Breast epithelium (tissue), 3 donors: ENCODE measurements around the gene AHNAK2.

Experiments
- POLR2A ChIP-seq: fragments of 450-650 bp; IDR thresholded peaks from one replicate; pipeline ENCODE4 v1.6.1; 2016; ENCODE audit warnings: antibody characterized with exemption, mild to moderate bottlenecking, moderate library complexity
- POLR2AphosphoS5 ChIP-seq, 3 donors: sonication (generic); formaldehyde crosslinking; IDR thresholded peaks; one replicate each; pipeline ENCODE4 v1.6.1; 2017; ENCODE audit warnings: antibody characterized with exemption in 3 of 3
- TF ChIP-seq, protein P1 (sequence below), 3 donors: fragments of 450-650 bp; IDR thresholded peaks; one replicate each; pipeline ENCODE4 v1.5.1; 2016 to 2017; ENCODE audit warnings: antibody characterized with exemption in 3 of 3, mild to moderate bottlenecking in 3 of 3, moderate library complexity in 3 of 3

DNA sequence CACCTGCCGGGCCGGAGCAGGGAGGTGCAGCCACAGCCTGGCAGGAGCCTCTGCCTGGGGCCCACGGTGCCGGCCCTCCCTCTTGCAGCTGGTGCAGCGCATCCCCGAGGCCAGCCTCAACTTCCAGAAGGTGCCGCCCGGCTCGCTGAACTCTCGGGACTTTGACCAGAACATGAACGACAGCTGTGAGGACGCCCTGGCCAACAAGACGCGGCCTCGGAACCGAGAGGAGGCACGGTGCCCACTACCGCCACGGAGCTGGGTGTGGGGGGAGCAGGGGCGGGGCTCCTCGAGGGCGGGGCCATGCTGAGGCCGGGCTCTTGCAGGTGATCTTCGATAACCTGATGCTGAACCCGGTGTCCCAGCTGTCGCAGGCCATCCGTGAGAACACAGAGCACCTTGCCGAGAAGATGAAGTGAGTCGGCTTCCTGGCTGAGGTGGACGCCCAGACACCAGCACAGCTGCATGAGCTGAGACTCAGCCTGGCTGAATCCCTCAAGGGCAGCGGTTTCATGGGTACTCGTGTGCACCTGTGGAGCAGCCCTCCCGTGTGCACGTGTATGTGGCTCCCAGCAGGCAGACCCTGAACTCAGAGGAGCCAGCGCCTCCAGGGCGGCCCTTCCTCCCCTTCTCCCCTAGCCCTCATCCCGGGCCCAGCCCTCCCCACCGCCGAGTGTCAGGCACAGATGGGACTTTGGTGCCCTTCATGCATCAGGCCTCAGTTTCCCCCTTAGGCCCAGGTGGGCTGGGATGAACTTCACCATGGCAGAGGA is 84.6 kb downstream of the AHNAK2 start:
- TF ChIP-seq, protein P1, sequence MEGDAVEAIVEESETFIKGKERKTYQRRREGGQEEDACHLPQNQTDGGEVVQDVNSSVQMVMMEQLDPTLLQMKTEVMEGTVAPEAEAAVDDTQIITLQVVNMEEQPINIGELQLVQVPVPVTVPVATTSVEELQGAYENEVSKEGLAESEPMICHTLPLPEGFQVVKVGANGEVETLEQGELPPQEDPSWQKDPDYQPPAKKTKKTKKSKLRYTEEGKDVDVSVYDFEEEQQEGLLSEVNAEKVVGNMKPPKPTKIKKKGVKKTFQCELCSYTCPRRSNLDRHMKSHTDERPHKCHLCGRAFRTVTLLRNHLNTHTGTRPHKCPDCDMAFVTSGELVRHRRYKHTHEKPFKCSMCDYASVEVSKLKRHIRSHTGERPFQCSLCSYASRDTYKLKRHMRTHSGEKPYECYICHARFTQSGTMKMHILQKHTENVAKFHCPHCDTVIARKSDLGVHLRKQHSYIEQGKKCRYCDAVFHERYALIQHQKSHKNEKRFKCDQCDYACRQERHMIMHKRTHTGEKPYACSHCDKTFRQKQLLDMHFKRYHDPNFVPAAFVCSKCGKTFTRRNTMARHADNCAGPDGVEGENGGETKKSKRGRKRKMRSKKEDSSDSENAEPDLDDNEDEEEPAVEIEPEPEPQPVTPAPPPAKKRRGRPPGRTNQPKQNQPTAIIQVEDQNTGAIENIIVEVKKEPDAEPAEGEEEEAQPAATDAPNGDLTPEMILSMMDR (IDR thresholded peaks at IDR 0.05) = no peak
- TF ChIP-seq POLR2A (no peak), POLR2AphosphoS5 (IDR thresholded peaks at IDR 0.05) (no peak)
